Stimulated activated memory B cell treated with anti-CD40 and anti-IgM and Interleukin-4, amounts not matched to agents 10 μg/mL and 1 μg/mL and 100 μg/mL, for 72 hours (primary cell): ENCODE measurements around the gene ENPP6.
A peak's percentile ranks its signal among the peaks of the same experiment; 100 is the strongest.

Source experiments
- ATAC-seq: fragments of 150-1000 bp; cut with Tn5 transposase; 2 replicates; pipeline ENCODE4 v1.10.0; 2021
- H3K27ac Mint-ChIP-seq: one replicate; pipeline ENCODE4 v1.8.0; 2022; ENCODE audit warnings: mild to moderate bottlenecking, mixed read lengths
- H3K27me3 Mint-ChIP-seq: one replicate; pipeline ENCODE4 v1.8.0; 2022; ENCODE audit warnings: mixed read lengths
- H3K36me3 Mint-ChIP-seq: one replicate; pipeline ENCODE4 v1.8.0; 2022; ENCODE audit warnings: mixed read lengths
- H3K4me1 Mint-ChIP-seq: one replicate; pipeline ENCODE4 v1.8.0; 2022; ENCODE audit warnings: mixed read lengths
- H3K4me3 Mint-ChIP-seq: one replicate; pipeline ENCODE4 v1.8.0; 2022; ENCODE audit warnings: mild to moderate bottlenecking, moderate library complexity, mixed read lengths
- H3K9me3 Mint-ChIP-seq: one replicate; pipeline ENCODE4 v1.8.0; 2022; ENCODE audit warnings: mixed read lengths

ENPP6 gene

DNA sequence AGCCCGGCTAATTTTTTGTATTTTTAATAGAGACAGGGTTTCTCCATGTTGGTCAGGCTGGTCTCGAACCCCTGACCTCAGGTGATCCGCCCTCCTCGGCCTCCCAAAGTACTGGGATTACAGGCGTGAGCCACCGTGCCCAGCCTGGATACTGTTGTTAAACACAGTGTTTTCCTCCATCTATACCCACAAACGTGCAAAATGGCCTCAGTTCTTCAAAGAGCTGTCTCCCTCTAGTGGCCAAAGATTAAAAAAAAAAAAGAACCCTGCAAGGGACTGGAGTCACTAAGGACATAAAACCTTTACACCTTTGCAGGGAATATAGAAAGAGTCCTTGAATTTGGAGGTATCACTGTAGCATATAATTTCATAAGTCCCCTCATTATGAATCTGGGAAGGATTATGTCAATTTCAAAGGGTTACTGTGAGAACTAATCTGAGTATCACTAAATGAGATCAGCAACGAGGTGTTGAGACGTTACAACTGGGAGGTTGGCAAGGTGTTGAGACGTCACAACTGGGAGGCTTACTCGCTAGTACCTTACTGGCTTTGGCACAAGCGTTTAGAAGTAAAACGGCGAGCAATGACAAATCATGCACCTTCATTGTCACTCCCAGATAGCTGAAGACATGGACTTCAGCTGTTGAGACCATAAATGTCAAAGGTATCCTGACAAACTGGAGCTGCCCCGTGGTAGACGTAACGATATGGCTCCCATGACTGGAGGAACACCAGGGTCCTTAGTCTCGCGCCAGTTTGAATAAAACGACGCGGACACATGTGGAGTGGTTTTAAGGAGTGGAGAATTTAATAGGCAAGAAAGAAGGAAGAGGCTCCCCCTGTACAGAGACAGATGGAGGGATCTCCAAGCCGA is 33.4 kb upstream of the ENPP6 start:
- peak; percentile 41 for ATAC-seq
- Mint-ChIP-seq H3K27me3 (peaks cover 22% of the 10 kb centered on the region), H3K36me3 (no peaks in the 10 kb centered on the region), H3K9me3 (no peaks in the 10 kb centered on the region), H3K4me3 (no peak overlapping the region), H3K4me1 (peaks cover 12% of the 10 kb centered on the region), H3K27ac (peak overlapping the region; percentile 4)

DNA sequence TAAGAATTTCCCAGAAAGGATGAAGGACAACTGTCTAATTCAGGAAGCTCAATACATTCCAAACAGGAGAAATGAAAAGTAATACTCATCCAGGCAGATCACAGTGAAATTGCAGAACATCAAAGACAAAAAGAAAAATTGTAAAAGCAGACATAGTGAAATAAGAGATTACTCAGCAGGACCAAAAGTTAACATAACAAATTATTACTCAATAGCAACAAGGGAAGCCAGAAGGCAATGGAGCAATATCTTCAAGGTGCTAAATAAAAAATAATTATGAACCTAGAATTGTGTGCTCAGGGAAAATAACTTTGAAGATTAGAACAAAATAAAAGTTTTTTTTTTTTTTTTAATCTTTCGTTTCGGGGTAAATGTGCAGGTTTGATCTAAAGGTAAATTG is 30.5 kb upstream of the ENPP6 start:
- no peaks in the 10 kb centered on the region for H3K36me3 Mint-ChIP-seq
- H3K27ac Mint-ChIP-seq = no peak overlapping the region
- no peaks in the 10 kb centered on the region for H3K9me3 Mint-ChIP-seq
- ATAC-seq = no peak
- H3K4me1 Mint-ChIP-seq = peaks cover 12% of the 10 kb centered on the region
- H3K4me3 Mint-ChIP-seq = no peak overlapping the region
- peaks cover 43% of the 10 kb centered on the region for H3K27me3 Mint-ChIP-seq

DNA sequence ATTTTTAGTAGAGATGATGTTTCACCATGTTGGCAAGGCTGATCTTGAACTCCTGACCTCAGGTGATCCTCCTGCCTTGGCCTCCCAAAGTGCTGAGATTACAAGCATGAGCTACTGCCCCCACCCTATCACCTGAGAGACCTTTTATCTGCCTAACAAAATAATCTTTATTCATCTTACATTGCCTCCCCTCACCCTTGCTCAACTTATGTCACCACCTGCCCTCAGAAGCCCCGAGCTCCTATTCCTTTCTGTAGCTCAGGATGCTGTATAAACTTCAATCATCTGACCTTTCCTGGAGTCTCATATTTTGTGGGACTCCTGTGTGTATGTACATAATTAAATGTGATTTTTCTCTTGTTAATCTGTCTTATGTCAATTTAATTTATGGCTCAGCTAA is 29.7 kb upstream of the ENPP6 start:
- no peaks in the 10 kb centered on the region for H3K36me3 Mint-ChIP-seq
- H3K27ac Mint-ChIP-seq = no peak overlapping the region
- no peaks in the 10 kb centered on the region for H3K9me3 Mint-ChIP-seq
- H3K4me1 Mint-ChIP-seq = peaks cover 12% of the 10 kb centered on the region
- no peak for ATAC-seq
- no peak overlapping the region for H3K4me3 Mint-ChIP-seq
- H3K27me3 Mint-ChIP-seq = peaks cover 43% of the 10 kb centered on the region

DNA sequence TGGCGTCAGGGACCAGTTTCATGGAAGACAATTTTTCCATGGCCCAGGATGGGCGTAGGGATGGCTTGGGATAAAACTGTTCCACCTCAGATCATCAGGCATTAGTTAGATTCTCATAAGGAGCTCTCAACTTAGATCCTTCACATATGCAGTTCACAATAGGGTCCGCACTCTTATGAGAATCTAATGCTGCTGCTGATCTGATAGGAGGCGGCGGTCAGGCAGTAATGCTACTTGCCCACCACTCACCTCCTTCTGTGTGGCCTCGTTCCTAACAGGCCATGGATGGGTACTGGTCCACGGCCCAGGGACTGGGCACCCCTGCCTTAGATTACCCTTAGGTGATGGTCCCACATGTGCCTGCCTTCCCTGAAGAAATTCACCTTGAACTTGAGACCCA is 28.8 kb upstream of the ENPP6 start:
- no peaks in the 10 kb centered on the region for H3K36me3 Mint-ChIP-seq
- no peak for ATAC-seq
- H3K27me3 Mint-ChIP-seq = peaks cover 43% of the 10 kb centered on the region
- H3K4me3 Mint-ChIP-seq = no peak overlapping the region
- H3K4me1 Mint-ChIP-seq = peaks cover 10% of the 10 kb centered on the region
- no peak overlapping the region for H3K27ac Mint-ChIP-seq
- no peaks in the 10 kb centered on the region for H3K9me3 Mint-ChIP-seq

DNA sequence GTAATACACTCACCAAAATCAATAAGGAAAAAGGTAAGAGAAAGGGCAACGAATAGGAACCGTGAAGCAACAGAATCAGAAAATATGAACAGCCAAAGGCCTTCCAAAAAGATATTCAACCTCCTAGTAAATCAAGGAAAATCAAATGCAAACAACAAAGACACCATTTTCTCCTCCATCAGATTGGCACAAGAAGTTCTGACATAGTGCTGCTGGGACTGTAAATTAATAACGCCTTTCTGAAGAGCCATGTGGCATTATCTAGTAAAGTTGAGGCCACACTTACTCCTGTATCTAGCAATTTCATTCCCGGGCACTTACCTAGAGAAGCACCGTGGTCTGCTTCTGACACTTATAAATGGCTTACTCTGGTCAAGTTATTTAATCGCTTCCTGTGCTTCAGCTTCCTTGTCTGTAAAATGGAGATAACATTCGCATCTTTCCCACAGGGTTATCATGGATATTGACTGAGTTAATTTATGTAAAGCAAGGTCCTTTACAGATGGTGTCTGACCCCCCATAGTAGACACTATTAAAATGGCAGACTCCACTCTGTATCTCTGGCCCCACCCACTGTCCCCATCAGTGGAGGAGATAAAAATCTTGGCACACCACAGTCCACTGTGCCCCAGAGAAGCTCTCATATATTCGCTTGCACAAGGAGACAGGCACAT is 20.5 kb upstream of the ENPP6 start:
- Mint-ChIP-seq H3K27ac (no peak overlapping the region), H3K4me3 (no peak overlapping the region), H3K4me1 (no peaks in the 10 kb centered on the region), H3K36me3 (no peaks in the 10 kb centered on the region), H3K9me3 (no peaks in the 10 kb centered on the region), H3K27me3 (peaks cover 18% of the 10 kb centered on the region)
- ATAC-seq = no peak

DNA sequence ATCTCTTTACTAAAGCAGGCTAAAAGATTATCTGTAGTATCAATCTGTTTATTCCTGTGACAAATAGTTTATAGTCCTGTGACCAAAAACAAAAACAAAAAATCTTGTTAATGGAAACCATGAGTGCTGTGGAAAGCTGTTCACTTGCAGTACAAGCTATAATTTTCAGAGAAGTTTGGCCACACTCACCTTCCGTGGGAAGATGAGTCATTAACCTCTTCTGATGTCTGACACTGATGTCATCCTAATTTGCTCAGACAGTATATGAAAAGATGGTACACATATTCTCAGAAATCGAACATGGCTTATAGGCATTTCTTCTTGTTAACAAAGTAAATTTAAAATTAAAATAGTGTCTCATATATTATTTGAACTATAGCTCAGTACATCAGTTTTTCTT is 19.9 kb upstream of the ENPP6 start:
- no peaks in the 10 kb centered on the region for H3K36me3 Mint-ChIP-seq
- H3K27ac Mint-ChIP-seq = no peak overlapping the region
- H3K4me3 Mint-ChIP-seq = no peak overlapping the region

DNA sequence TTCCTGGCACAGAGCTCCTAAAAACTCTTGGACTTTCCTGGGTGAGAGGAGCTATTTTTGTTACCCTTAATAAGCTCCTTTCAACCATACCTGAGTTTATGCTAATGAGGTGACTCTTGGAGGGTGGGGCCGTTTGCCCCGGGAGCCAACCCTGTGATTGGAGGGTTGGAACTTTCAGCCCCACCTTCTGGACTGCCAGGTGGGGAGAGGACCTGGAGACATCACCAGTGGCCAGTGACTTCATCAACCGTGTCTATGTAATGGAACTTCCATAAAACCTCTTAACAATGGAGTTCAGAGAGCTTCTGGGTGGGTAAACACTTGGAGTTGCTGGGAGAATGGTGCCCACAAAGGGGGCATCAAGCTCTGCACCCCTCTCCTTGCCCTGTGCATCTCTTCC is 17.9 kb upstream of the ENPP6 start:
- no peak for ATAC-seq
- Mint-ChIP-seq H3K9me3 (no peaks in the 10 kb centered on the region), H3K4me1 (no peaks in the 10 kb centered on the region), H3K27me3 (peaks cover 18% of the 10 kb centered on the region), H3K27ac (no peak overlapping the region), H3K4me3 (no peak overlapping the region), H3K36me3 (no peaks in the 10 kb centered on the region)

More for the DNA sequence above, 19.9 kb upstream of the ENPP6 start:
- ATAC-seq = no peak
- H3K27me3 Mint-ChIP-seq = peaks cover 18% of the 10 kb centered on the region
- H3K4me1 Mint-ChIP-seq = no peaks in the 10 kb centered on the region
- H3K9me3 Mint-ChIP-seq = no peaks in the 10 kb centered on the region

DNA sequence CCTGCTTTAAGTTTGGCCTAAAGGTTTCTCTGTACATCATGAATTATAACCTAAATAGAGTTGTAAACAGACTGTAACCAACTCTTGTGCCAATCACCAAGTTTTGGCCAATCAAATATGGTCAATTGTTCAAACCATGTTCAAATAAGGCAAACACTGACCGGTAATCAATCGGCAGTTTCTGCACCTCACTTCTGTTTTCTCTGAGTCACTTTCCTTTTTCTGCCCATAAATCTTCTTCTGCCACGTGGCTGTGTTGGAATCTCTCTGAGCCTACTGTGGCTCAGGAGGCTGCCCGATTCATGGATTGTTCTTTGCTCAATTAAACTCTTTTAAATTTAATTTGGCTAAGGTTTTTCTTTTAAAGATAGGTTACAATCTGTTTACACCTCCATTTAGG is 16.5 kb upstream of the ENPP6 start:
- ATAC-seq = no peak
- H3K27ac Mint-ChIP-seq = no peak overlapping the region
- H3K36me3 Mint-ChIP-seq = no peaks in the 10 kb centered on the region
- H3K27me3 Mint-ChIP-seq = peaks cover 31% of the 10 kb centered on the region
- H3K4me1 Mint-ChIP-seq = peaks cover 10% of the 10 kb centered on the region
- no peak overlapping the region for H3K4me3 Mint-ChIP-seq
- H3K9me3 Mint-ChIP-seq = no peaks in the 10 kb centered on the region

DNA sequence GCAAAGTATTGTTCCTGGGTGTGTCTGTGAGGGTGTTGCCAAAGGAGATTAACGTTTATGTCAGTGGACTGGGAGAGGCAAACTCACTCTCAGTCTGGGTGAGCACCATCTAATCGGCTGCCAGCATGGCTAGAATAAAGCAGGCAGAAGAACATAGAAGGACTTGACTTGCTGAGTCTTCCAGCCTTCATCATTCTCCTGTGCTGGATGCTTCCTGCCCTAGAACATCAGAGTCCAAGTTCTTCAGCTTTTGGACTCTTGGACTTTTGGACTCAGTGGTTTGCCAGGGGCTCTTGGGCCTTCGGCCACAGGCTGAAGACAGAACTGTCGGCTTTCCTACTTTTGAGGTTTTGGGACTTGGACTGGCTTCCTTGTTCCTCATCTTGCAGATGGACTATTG is 15.3 kb upstream of the ENPP6 start:
- peaks cover 43% of the 10 kb centered on the region for H3K27me3 Mint-ChIP-seq

DNA sequence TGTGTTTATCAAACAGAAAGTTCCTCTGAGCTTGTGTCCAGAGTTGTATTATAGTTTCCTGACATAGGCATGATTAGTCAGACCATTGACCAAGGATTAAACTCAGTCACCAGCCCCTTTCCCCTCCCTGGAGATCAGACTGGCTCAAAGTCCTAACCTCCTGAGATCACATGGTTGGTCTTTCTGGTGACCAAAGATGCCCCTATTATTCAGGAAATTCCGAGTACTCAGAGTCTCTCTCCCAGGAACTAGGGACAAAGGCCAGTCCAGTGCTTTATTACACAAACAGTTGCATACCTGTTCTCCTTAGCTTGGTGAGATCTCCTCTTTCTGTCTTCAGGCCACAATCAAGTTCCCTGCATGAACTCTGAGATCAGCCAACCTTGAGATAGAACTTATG is 14.5 kb upstream of the ENPP6 start:
- no peak for ATAC-seq
- H3K27ac Mint-ChIP-seq = no peak overlapping the region
- H3K36me3 Mint-ChIP-seq = no peaks in the 10 kb centered on the region
- H3K4me3 Mint-ChIP-seq = no peak overlapping the region
- no peaks in the 10 kb centered on the region for H3K9me3 Mint-ChIP-seq
- H3K27me3 Mint-ChIP-seq = peaks cover 50% of the 10 kb centered on the region
- H3K4me1 Mint-ChIP-seq = peaks cover 10% of the 10 kb centered on the region

More for the DNA sequence above, 15.3 kb upstream of the ENPP6 start:
- H3K4me1 Mint-ChIP-seq = peaks cover 10% of the 10 kb centered on the region
- ATAC-seq = no peak
- H3K27ac Mint-ChIP-seq = no peak overlapping the region
- no peaks in the 10 kb centered on the region for H3K9me3 Mint-ChIP-seq
- H3K4me3 Mint-ChIP-seq = no peak overlapping the region
- no peaks in the 10 kb centered on the region for H3K36me3 Mint-ChIP-seq

DNA sequence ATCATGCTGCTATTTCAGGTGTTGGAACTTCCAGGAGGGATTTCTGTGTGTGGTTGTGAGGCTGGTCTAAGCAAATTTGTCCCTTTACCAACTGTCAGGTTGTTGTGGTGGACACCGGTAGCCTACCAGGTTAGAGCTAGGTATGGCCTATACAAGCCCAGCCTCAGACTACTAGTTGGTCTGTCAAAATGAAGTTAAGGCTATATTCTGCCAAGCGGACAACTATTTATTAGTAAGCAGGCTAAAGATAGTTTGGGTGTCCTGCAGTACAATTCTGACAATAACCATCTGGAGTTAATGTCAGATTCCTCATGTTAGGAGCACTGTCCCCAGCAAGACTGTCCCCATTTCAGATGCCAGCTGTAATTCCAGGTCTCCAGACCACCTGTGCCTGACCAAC is 13.9 kb upstream of the ENPP6 start:
- ATAC-seq = no peak
- Mint-ChIP-seq H3K36me3 (no peaks in the 10 kb centered on the region), H3K9me3 (no peaks in the 10 kb centered on the region), H3K27me3 (peaks cover 55% of the 10 kb centered on the region), H3K4me1 (peaks cover 10% of the 10 kb centered on the region), H3K4me3 (no peak overlapping the region), H3K27ac (no peak overlapping the region)

DNA sequence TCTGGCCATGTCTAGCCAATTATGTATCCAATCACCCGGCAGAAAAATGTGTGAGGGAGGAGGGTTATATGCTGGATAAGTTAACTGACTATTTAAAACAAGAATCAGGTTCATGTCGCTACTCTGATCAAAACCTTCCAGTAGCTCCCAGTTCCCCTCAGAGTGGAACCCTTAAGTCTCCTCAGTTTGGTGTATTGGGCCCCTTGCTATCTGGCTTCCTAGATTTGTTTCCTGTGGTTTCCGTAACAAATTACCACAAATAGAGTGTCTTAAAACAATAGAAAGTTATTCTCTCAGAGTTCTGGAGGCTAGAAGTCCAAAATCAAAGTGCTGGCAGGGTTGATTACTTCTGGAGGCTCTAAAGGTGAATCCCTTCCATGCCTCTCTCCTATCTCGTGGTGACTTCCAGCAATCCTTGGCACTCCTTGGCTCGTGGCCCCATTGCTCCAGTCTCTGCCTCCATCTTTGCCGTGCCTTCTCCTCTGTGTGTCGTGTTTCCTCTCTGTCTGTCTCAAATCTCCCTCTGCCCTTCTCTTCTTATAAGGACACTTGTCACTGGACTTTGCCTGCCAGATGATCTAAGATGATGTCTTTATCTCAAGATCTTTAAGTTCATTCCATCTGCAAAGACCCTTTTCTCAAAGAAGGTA is 10.5 kb upstream of the ENPP6 start:
- H3K4me3 Mint-ChIP-seq = no peak overlapping the region

DNA sequence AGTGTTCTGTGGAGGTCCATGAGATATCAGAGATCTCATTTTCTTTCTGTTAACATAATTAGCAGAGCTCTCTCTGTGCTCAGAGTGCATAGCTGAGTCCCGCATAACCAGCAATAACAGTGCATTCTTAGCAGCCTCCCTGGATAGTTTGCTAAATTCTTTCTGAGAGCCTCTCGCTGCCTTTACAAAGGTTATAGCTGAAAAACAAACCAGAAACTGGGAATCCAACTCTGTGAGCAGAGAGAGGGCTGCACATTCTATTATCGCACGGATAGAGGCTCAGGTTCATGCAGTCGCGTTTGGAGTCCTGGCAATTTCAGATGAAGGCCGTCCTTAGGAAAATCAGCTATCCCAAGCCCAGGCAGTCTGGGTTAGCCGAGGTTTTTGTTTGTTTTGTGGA is 1.2 kb downstream of the ENPP6 start:
- Mint-ChIP-seq H3K4me3 (no peak overlapping the region), H3K9me3 (no peaks in the 10 kb centered on the region), H3K36me3 (no peaks in the 10 kb centered on the region), H3K4me1 (no peaks in the 10 kb centered on the region), H3K27me3 (peaks cover 36% of the 10 kb centered on the region), H3K27ac (no peak overlapping the region)
- ATAC-seq = no peak

More for the DNA sequence above, 10.5 kb upstream of the ENPP6 start:
- Mint-ChIP-seq H3K27ac (no peak overlapping the region), H3K9me3 (no peaks in the 10 kb centered on the region), H3K27me3 (peaks cover 60% of the 10 kb centered on the region), H3K4me1 (peaks cover 10% of the 10 kb centered on the region), H3K36me3 (no peaks in the 10 kb centered on the region)
- ATAC-seq = no peak

DNA sequence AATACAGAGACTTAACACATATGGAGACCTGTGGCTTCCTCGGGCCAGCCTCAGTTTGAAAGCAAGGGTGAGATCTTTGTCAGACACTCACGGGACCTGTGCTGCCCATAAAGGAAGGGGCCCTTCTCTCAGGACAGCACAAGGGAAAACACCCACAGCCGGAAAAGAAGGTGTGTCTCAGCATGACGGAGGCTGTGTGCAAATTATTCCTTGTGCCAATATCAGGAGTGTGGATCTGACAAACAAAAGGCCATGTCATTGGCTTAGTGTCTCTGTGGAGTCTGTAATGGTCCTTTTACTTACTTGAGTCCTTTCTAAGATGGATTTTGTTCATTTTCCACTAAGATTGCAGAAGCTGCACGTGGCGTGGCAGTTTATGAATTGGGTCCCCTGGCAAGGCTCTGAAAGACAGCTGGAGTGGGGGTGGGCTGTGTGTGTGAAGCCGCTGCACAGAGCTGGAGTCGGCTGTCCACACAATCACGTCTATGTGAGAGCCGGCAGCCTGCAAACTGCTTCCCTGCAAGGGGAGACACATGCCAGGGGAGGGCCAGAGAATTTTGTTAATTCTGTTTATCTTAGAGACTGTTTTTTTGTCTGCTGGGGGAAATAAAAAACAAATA is 1.9 kb downstream of the ENPP6 start:
- Mint-ChIP-seq H3K4me1 (no peaks in the 10 kb centered on the region), H3K27me3 (peaks cover 29% of the 10 kb centered on the region), H3K27ac (no peak overlapping the region), H3K4me3 (no peak overlapping the region), H3K36me3 (no peaks in the 10 kb centered on the region), H3K9me3 (no peaks in the 10 kb centered on the region)
- ATAC-seq = no peak

DNA sequence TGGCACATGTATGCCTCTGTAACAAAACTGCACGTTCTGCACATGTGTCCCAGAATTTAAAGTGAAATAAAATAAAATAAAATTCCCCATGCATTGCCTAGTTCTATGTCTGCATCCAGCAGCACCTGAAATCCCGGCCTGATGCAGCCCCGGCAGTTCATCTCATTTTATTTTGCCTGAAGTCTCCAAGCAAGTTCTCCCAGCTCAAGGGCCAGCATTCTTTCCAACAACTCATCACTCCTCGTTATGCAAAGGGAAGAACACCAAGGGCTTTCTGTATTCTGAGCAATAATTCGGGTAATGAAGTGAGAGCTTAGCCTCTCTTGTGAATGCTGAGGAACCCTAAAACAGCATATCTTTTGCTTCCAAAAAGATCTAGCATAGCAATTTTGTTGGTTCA is 2.7 kb downstream of the ENPP6 start:
- peaks cover 29% of the 10 kb centered on the region for H3K27me3 Mint-ChIP-seq
- H3K9me3 Mint-ChIP-seq = no peaks in the 10 kb centered on the region
- no peak for ATAC-seq
- no peak overlapping the region for H3K27ac Mint-ChIP-seq
- no peak overlapping the region for H3K4me3 Mint-ChIP-seq
- H3K36me3 Mint-ChIP-seq = no peaks in the 10 kb centered on the region
- no peaks in the 10 kb centered on the region for H3K4me1 Mint-ChIP-seq
